ENCODE measurements around the gene AGAP3. TPM values are rescaled to one million over a fixed set of nuclear protein-coding genes. Genes with fewer than 3 reads are reported as not detected.

Gene AGAP3
- total RNA-seq, 2 donors from 2014 or later, result 55.7 to 63.6 TPM

GRCh38 chr7:151056666-151057505 lies 29.4 kb upstream of the AGAP3 start:
- intact Hi-C loops (cut with DNase I), result no loop called here
- DNase-seq (ENCODE audit: low spot score), result no peak

- DNase-seq (ENCODE audit: low spot score), result no peak
- intact Hi-C loops (cut with DNase I), result no loop called here
Measured at GRCh38 chr7:151057506-151057988, 28.7 kb upstream of the AGAP3 start, which contains the start of gene CDK5. CDK5 (minus strand) TSS chr7:151057897; CDS start chr7:151057848, 49 bp downstream.

GRCh38 chr7:151057989-151058780 lies 28.1 kb upstream of the AGAP3 start:
- DNase-seq (ENCODE audit: low spot score), result peak; percentile 99
- intact Hi-C loops (cut with DNase I), result no loop called here

- DNase-seq (ENCODE audit: low spot score), result no peak
- intact Hi-C loops (cut with DNase I), result no loop called here
Measured at GRCh38 chr7:151058781-151059366, 27.4 kb upstream of the AGAP3 start.

- DNase-seq (ENCODE audit: low spot score), result peak; percentile 93
- intact Hi-C loops (cut with DNase I), result no loop called here
Measured at GRCh38 chr7:151059367-151060112, 26.7 kb upstream of the AGAP3 start, which contains the start of gene SLC4A2. SLC4A2 (plus strand) TSS chr7:151059589; CDS start chr7:151061988, 2,399 bp downstream.

GRCh38 chr7:151060113-151060415 lies 26.2 kb upstream of the AGAP3 start:
- DNase-seq (ENCODE audit: low spot score), result no peak
- intact Hi-C loops (cut with DNase I), result no loop called here

- intact Hi-C loops (cut with DNase I), result no loop called here
- no peak for DNase-seq (ENCODE audit: low spot score)
Measured at GRCh38 chr7:151060416-151061212, 25.7 kb upstream of the AGAP3 start.

GRCh38 chr7:151061213-151062110 lies 24.8 kb upstream of the AGAP3 start:
- DNase-seq (ENCODE audit: low spot score), result no peak
- intact Hi-C loops (cut with DNase I), result no loop called here

- no peak for DNase-seq (ENCODE audit: low spot score)
- intact Hi-C loops (cut with DNase I), result no loop called here
Measured at GRCh38 chr7:151062111-151062398, 24.2 kb upstream of the AGAP3 start.

- DNase-seq (ENCODE audit: low spot score), result peak; percentile 89
Measured at GRCh38 chr7:151062399-151063211, 23.7 kb upstream of the AGAP3 start.

GRCh38 chr7:151063212-151063561 lies 23.1 kb upstream of the AGAP3 start:
- no peak for DNase-seq (ENCODE audit: low spot score)
- intact Hi-C loops (cut with DNase I), result no loop called here

More at GRCh38 chr7:151062399-151063211, 23.7 kb upstream of the AGAP3 start:
- intact Hi-C loops (cut with DNase I), result no loop called here

- DNase-seq (ENCODE audit: low spot score), result no peak
- intact Hi-C loops (cut with DNase I), result no loop called here
Measured at GRCh38 chr7:151064454-151064853, 21.8 kb upstream of the AGAP3 start.

- no peak for DNase-seq (ENCODE audit: low spot score)
- intact Hi-C loops (cut with DNase I), result no loop called here
Measured at GRCh38 chr7:151064993-151065392, 21.3 kb upstream of the AGAP3 start.

GRCh38 chr7:151065516-151065915 lies 20.8 kb upstream of the AGAP3 start:
- DNase-seq (ENCODE audit: low spot score), result no peak
- intact Hi-C loops (cut with DNase I), result no loop called here

- no peak for DNase-seq (ENCODE audit: low spot score)
- intact Hi-C loops (cut with DNase I), result no loop called here
Measured at GRCh38 chr7:151066273-151066974, 19.9 kb upstream of the AGAP3 start.

- intact Hi-C loops (cut with DNase I), result no loop called here
- DNase-seq (ENCODE audit: low spot score), result no peak
Measured at GRCh38 chr7:151068069-151068773, 18.1 kb upstream of the AGAP3 start.
